ENCODE data around the gene RASA2. TPM values are rescaled to one million over a fixed set of nuclear protein-coding genes. Genes with fewer than 3 reads are reported as not detected.

RASA2 gene, protein sequence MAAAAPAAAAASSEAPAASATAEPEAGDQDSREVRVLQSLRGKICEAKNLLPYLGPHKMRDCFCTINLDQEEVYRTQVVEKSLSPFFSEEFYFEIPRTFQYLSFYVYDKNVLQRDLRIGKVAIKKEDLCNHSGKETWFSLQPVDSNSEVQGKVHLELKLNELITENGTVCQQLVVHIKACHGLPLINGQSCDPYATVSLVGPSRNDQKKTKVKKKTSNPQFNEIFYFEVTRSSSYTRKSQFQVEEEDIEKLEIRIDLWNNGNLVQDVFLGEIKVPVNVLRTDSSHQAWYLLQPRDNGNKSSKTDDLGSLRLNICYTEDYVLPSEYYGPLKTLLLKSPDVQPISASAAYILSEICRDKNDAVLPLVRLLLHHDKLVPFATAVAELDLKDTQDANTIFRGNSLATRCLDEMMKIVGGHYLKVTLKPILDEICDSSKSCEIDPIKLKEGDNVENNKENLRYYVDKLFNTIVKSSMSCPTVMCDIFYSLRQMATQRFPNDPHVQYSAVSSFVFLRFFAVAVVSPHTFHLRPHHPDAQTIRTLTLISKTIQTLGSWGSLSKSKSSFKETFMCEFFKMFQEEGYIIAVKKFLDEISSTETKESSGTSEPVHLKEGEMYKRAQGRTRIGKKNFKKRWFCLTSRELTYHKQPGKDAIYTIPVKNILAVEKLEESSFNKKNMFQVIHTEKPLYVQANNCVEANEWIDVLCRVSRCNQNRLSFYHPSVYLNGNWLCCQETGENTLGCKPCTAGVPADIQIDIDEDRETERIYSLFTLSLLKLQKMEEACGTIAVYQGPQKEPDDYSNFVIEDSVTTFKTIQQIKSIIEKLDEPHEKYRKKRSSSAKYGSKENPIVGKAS
- 10 to 100 TPM; 18.6 to 32.3 (median 25.8) TPM for polyA plus RNA-seq (ENCODE audit: insufficient read depth in 1 of 5, insufficient read length in 5 of 5, low replicate concordance in 1 of 5)
- long read RNA-seq, donor 1, full-length matches to known transcripts: 1 of 1 reads
- long read RNA-seq, donor 1, partial matches to known transcripts: 0 of 1 reads
- long read RNA-seq, donor 1, other reads (novel, unspliced or antisense): 0 of 1 reads
- long read RNA-seq, donor 2, full-length matches to known transcripts: 1 of 1 reads
- long read RNA-seq, donor 2, partial matches to known transcripts: 0 of 1 reads
- long read RNA-seq, donor 2, other reads (novel, unspliced or antisense): 0 of 1 reads
- long read RNA-seq, donor 3, full-length matches to known transcripts: 1 of 1 reads
- long read RNA-seq, donor 3, partial matches to known transcripts: 0 of 1 reads
- long read RNA-seq, donor 3, other reads (novel, unspliced or antisense): 0 of 1 reads
- long read RNA-seq, donor 4: 0 reads
- long read RNA-seq, donor 5, full-length matches to known transcripts: 1 of 1 reads
- long read RNA-seq, donor 5, partial matches to known transcripts: 0 of 1 reads
- long read RNA-seq, donor 5, other reads (novel, unspliced or antisense): 0 of 1 reads
- long read RNA-seq, donor 6, full-length matches to known transcripts: 3 of 3 reads
- long read RNA-seq, donor 6, partial matches to known transcripts: 0 of 3 reads
- long read RNA-seq, donor 6, other reads (novel, unspliced or antisense): 0 of 3 reads
- long read RNA-seq, donor 7, full-length matches to known transcripts: 2 of 2 reads
- long read RNA-seq, donor 7, partial matches to known transcripts: 0 of 2 reads
- long read RNA-seq, donor 7, other reads (novel, unspliced or antisense): 0 of 2 reads
- long read RNA-seq, donor 8: 0 reads

DNA sequence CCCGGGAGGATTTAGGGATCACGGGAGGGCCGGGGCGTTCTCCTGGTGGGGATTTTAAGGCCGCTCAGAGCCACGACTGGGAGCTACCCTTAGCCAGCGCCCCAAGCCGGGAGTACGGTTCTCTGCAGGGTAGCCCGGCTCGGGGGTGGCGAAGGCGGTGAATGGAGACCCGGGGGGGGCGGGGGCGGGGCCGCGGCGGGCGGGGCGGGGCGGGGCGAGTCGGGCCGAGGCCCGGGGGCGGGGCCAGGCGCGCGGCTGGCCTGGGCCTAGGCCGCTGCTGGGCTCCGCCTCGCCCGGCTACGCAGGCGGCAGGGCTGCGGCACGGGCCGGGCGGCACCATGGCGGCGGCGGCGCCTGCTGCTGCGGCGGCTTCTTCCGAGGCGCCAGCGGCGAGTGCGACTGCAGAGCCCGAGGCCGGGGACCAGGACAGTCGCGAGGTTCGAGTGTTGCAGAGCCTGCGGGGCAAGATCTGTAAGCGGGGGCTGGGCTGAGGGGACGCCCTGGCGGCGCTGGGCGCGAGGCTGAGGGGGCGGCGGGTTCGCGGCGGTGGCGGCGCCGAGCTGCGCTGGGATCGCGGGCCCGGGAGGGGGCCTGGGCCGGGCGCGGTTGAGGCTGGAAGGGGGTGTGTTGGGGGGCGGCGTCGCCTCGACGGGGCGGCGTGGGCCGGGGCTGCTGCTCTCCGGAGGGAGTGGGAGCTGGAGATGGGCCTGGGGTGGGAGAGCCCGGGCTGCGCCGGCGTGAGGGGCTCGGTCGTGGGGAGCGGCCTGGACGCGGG, at the start of gene RASA2:
Gene RASA2 (plus strand): TSS at position 282 of the 775 bp plus-strand sequence. CDS start 57 bp downstream, at position 339.
- peak; percentile 69 to 71 for DNase-seq

DNA sequence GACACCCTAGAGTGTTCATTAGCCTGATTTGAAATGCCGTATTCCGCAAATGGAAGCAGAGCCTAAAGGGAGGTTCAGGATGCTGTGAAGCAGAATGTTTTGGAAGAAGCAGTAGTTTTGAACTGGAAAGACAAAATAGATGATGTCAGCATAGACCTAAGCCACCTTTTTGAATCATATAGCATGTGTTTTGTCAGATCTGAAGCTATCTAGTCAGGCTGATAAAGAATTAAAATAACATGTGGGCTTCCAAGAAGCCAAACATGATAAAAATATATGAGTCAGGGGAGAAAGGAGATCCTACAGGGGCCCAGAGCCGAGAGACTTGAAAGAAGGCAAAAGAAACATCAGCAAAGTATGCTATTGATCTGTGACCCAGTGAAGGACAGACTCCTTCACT, 47.2 kb upstream of the RASA2 start:
- no peak for DNase-seq

DNA sequence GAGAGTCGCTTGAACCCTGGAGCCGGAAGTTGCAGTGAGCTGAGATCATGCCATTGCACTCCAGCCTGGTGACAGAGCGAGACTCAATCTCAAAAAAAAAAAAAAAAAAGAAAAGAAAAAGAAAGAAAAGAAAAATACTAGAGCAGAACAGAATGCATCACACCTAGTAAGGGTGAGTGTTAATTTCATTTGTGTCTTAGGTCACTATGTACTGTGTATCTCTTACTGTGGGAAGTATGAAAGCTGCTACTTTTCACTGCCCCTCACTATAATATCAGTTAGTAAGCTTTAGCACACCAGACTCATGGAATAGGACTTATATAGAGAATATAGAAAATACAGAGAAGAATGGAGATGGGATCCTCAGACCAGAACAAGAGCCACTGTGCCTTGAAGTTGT, 45.9 kb upstream of the RASA2 start:
- no peak for DNase-seq

DNA sequence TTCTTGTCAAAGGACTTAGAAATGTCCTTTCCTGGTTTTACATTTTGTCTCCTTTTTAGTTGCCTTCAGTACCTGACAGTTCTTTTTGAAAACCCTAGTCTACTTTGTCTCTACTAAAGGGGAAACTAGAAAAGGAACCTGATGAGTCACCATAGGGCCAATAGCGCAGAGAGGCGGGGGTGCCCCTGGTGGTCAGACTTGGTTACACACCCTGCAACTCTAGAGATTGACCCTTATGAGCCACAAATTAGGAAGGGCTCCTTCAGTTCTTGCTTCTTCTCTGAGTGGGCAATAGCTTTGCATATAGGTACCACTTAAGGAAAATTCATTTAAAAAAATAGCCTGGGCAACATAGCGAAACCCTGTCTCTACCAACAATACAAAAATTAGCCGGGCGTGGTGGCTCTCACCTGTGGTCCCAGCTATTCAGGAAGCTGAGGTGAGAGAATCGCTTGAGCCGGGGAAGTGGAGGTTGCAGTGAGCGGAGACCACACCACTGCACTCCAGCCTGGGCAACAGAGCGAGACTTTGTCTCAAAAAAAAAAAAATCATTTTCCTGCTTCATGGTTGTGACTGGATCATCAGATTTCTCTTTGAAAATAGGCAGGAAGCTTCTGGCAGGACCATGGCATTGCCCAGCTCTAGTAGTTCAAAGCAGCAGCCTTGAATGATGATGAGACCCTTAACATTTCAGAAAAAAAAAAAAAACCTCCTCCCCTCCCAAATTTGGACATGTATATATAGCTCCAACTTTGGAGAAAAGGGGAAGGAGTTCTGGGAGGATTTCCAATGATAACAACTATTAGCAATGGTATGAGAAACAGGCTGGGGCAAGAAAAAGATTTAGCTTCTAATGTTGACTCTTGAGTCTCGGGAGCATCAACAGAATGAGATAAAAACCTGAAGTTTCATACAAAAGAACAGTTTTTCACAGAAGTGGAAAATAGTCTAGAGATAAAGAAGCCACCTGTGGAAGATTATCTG, 45.2 kb upstream of the RASA2 start:
- no peak for DNase-seq

DNA sequence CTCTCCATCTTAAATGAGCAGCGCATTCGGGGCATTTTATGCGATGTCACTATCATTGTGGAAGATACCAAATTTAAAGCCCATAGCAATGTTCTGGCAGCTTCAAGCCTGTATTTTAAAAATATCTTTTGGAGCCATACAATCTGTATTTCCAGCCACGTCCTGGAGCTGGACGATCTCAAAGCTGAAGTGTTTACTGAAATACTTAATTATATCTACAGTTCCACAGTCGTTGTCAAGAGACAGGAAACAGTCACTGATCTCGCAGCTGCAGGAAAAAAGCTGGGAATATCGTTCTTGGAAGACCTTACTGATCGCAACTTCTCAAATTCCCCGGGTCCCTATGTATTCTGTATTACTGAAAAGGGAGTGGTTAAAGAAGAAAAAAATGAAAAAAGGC, 44.4 kb upstream of the RASA2 start:
- DNase-seq: peak; percentile 55 to 69

DNA sequence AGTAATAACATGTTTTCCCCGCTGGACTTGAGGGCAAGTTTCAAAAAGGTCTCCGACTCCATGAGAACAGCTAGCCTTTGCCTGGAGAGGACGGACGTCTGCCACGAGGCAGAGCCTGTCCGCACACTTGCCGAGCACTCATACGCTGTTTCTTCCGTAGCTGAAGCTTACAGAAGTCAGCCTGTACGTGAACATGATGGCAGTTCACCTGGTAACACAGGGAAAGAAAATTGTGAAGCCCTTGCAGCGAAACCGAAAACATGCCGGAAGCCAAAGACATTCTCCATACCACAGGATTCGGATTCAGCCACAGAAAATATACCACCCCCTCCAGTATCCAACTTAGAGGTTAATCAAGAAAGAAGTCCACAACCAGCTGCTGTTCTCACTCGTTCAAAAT, 43.9 kb upstream of the RASA2 start:
- no peak for DNase-seq

DNA sequence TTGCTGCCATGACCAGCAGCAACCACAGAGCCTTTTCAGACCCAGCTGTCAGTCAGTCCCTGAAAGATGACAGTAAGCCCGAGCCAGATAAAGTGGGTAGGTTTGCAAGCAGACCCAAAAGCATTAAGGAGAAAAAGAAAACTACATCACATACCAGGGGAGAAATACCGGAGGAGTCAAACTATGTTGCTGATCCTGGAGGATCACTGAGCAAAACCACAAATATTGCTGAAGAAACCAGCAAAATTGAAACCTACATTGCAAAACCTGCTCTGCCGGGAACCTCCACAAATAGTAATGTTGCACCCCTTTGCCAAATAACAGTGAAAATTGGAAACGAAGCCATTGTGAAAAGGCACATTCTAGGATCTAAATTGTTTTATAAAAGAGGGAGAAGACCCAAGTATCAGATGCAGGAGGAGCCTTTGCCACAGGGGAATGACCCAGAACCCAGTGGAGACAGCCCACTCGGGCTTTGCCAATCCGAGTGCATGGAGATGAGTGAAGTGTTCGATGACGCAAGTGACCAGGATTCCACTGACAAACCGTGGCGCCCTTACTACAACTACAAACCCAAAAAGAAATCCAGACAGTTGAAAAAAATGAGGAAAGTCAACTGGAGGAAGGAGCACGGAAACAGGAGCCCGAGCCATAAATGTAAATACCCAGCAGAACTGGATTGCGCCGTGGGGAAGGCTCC, 42.1 kb upstream of the RASA2 start:
- DNase-seq: no peak

DNA sequence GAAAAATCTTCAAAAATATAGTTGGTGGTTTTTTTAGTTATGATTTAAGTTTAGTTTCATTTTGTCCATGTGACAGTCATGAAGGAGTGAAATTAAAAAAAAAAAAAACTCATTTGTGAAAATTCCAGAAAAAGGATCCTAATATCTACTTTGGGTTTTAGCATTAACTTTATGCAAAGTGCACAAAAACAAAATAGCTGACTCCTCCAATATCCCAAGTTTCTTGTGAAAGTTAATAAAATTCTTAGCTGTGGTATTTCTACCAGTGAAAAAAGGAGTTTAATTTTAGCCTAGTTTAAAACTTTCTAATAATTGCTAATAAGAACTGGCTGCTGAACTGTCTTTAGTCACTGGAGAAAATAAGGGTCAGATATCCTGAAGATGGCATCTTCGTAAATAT, 40.8 kb upstream of the RASA2 start:
- no peak for DNase-seq

DNA sequence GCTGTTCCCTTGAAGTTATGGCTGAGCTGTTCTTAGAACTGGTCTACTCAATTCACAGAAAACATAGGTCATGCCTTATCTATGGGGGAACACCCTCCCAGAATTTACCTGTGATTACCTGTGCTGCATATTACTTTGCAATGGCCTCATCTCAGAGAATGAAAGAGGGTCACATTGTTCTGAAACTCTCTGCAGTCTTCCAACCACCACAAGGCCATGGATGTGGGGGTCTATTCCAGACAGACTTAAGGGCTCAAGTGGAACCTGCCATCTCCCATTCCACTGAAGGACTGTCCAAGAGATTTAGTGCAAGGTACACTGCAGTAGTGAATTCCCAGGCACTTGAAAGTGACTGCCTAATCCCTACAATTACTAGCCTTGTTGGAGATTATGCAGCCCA, 40.1 kb upstream of the RASA2 start:
- no peak for DNase-seq

DNA sequence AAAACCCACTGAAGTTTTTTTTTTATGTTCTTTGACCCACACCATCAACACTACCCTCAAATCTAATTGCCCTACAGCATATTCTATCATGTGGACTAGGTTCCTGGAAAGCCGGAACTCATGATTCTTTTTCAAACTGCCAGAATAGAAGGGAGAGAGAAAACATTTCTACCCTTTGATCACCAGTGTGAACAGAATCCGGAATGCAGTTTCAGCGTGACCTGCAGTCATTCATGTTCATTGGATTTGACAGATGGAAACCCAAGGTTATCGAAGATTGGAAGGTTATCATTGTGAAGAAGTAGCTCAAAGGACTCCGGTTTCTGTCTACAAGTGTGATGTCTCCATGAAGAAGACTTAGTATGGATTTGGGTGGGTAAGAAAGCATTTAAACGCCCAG, 39.4 kb upstream of the RASA2 start:
- no peak for DNase-seq

DNA sequence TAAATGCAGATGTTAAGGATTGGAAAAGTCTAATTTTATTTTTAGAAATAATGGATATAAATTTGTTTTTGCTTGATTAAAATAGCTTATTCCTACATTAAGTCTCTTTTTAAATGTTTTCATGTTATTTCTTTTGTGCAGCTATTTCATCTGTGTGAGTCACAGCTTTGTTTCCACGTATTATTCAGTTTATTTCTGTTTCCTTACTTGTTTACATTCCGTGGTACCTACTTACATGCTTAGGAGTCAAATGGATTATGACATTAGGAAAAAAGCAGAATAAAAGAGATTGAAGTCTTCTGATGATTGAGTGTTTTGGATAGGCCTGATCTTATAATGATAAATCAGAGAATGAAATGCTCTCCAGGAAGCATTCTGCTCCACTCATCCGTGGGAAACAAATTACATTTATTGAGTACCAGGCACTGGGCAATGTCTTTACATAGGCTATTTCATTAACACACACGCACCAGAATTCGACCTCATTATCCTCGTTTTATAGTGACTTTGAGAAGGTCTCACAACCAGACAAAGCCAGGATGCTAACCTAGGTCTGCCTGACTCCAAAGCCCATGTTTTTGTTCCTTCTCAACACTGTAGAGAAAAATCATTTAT, 38.1 kb upstream of the RASA2 start:
- DNase-seq: no peak

DNA sequence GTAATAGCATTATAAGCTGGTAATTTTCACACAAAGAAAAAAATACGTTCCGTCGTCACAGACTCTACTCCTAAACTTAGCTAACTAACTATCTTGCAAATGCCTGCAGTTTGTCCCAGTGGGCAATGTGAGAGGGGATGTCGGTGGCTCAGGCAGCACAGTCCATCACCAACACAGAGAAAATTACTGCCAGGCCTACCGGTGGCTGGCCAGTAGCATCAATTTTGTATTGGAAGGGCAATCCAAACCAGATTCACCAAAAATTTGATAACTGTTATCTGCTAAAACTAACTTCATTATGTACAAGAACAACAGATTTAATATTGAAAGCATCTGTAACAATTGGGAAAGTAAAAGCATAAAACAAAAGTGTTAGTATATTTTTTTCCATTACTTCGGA, 37.4 kb upstream of the RASA2 start:
- no peak for DNase-seq

DNA sequence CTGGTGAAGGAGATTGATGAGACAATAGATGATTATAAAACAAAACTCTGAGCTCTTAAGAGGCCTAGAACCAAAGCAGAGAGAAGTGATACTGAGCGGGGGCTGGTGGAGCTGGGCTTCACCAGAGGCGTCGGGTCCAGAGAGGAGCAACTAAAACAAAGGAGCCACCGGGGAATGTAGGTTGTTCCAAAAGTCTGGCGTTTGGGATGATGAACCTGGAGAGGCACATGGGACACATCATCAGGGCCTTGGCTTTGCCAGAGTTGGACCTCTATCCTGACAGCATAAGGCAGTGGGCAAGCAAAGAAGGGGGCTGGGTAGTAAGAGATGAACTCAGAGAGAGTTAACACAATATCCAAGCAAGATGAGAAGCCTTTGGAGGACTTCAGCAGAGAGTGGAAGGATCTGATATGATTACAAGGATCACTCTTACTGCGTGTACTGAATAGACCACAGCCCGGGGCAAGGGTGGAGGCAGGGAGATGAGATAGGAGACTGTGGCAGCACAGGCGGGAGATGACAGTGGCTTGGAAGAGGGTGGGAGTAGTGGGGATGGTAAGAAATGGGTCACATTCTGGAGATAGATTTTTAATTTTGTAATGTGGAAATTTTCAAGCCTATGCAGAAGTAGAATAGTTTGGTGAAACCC, 36.0 kb upstream of the RASA2 start:
- no peak for DNase-seq

DNA sequence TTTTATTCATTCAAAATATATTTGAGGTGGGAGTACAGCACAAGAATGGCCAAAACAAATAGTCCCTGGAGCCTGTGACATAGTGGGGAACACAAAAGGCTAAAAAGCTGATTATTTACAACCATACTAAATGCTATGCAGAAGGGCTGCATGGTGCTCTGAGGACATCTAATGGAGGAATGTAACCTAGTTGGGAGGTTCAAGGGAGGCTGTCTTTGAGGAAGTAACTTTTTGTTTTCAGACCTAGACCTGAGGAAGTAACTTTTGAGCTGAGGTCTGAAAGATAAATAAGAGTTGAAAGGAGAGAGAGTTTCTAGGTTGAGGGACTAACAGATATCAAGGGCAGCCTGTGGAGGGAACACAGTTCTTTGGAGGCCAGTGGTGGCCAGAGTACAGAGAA, 34.8 kb upstream of the RASA2 start:
- peak; percentile 45 to 58 for DNase-seq

DNA sequence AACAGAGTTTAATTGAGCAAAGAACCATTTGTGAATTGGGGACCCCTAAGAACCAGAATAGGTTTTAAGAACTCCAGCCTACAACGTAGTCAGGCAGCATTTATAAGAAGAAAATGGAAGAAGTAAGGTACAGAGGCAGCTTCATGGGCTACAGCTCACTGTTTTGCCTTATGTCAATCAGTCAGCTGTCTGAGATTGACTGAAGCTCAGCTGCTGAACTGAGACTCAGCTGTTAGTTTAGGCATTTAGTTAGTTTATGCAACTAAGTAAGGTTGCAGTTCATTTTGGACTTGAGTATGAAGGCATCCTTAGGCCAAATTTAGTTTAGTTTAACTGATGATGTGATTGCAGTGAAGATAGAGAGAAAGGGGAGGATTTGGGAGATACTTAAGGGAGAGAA, 34.1 kb upstream of the RASA2 start:
- DNase-seq: no peak

DNA sequence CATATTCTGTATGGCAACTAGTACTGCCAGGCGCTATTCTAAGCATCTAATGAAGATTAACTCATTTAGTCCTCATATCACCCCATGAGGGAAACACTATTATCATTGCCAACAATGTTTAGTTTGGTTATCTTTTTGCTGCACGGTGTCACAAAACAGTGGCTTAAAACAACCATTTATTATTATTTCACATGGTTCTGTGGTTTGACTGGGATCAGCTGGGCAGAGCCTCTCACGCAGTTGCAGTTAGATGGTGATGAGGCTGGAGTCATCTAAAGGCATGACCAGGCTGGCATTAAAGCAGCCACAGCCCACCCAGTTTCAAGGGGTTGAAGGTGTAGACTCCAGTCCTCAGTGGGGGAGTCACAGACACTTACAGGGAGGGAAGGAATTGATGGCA, 32.8 kb upstream of the RASA2 start:
- DNase-seq: no peak

DNA sequence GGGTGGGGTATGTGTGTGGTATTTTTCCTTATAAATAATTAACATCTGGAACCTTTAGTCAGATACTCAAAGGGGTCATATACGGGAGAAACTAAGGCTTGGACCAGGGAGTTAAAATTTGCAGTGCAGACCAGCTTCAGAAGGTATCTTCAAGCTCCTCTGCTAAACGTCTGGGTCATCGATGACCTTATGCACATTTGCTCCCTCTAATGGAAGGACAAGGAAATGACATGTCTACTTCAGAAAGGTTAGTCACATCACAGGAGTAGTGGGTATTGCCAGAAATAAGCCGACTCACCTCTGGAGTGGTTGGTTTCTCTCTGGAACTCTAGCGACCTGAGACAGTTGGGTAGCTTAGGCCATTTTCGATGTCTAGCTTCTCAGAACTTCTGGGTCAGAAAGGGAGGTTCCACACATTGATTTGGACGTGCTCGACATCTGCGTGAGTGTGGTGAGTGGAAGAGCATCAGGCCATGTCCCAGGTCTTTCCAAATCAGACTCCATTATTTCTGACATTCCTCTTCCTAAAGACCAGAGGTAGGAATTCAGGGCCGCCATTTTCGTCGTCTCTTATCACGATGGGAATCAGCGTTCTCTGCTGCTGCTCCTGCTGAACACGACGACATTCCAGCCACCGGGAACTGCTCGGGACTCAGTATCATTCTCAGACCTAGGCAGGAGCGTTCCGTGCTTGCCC, 31.8 kb upstream of the RASA2 start:
- DNase-seq: peak in 1 of 2 donors; percentile 38

Measured in right lung (tissue), 10 donors.